Vagina (tissue), 2 donors: ENCODE results near the gene ANKRD34C. TPM values are rescaled to one million over a fixed set of nuclear protein-coding genes. Genes with fewer than 3 reads are reported as not detected.

ENCODE experiments used
- DNase-seq, 2 donors: peaks; one replicate each; pipeline ENCODE4 v3.0.0-alpha.2; 2017; ENCODE audit errors: extremely low spot score in 2 of 2
- H3K27ac ChIP-seq: fragments of 200-600 bp; sonication (generic); one replicate; pipeline ENCODE4 v1.5.1; 2019
- H3K27me3 ChIP-seq: fragments of 200-600 bp; sonication (generic); one replicate; pipeline ENCODE4 v1.5.1; 2019
- H3K36me3 ChIP-seq, 2 donors: fragments of 200-600 bp; sonication (generic); one replicate each; pipeline ENCODE4 v1.5.1; 2017 to 2019
- H3K4me1 ChIP-seq: fragments of 200-600 bp; sonication (generic); one replicate; pipeline ENCODE4 v1.5.1; 2019
- H3K4me3 ChIP-seq, 2 donors: fragments of 200-600 bp; sonication (generic); 1 replicate in 1 of 2; 2 replicates in 1 of 2; pipeline ENCODE4 v1.5.1; 2016 to 2019
- H3K9me3 ChIP-seq: fragments of 200-600 bp; sonication (generic); one replicate; pipeline ENCODE4 v1.5.1; 2019
- POLR2A ChIP-seq, 2 donors: fragments of 450-650 bp; IDR thresholded peaks; one replicate each; pipeline ENCODE4 v1.6.1; 2017; ENCODE audit warnings: antibody characterized with exemption in 2 of 2, mild to moderate bottlenecking in 2 of 2, moderate library complexity in 2 of 2
- POLR2AphosphoS5 ChIP-seq, 2 donors: sonication (generic); formaldehyde crosslinking; IDR thresholded peaks; one replicate each; pipeline ENCODE4 v1.9.0; 2017; ENCODE audit warnings: antibody characterized with exemption in 2 of 2, mild to moderate bottlenecking in 2 of 2, low read depth in 1 of 2; ENCODE audit not compliant: insufficient read depth in 1 of 2
- intact Hi-C: fragments of 100-400 bp; cut with DNase I; formaldehyde crosslinking; loops from one replicate; pipeline ENCODE4 v1.15.1; 2023
- total RNA-seq: library from RNA; depleted of rRNA; stranded (reverse); fragments of >200 nt; gene quantifications from one replicate; pipeline ENCODE4 v1.2.3, GENCODE V29; 2016
- TF ChIP-seq, protein P1 (sequence below), 3 experiments: fragments of 450-650 bp in 2 of 3; fragments of 200-600 bp in 1 of 3; sonication (generic) in 1 of 3; IDR thresholded peaks; one replicate each; pipeline ENCODE4 v1.5.1; 2017 to 2019; ENCODE audit warnings: antibody characterized with exemption in 3 of 3, mild to moderate bottlenecking in 2 of 3, moderate library complexity in 2 of 3

The ANKRD34C gene
- total RNA-seq, 1 donor from 2014 or later = 0.25 TPM

- no peak overlapping the region for H3K4me3 ChIP-seq
- H3K36me3 ChIP-seq = no peaks in the 10 kb centered on the region
- TF ChIP-seq POLR2A (IDR thresholded peaks at IDR 0.05) = no peak
- no peak for TF ChIP-seq POLR2AphosphoS5 (IDR thresholded peaks at IDR 0.05; ENCODE audit: insufficient read depth in 1 of 2, low read depth in 1 of 2)
- TF ChIP-seq, protein P1, sequence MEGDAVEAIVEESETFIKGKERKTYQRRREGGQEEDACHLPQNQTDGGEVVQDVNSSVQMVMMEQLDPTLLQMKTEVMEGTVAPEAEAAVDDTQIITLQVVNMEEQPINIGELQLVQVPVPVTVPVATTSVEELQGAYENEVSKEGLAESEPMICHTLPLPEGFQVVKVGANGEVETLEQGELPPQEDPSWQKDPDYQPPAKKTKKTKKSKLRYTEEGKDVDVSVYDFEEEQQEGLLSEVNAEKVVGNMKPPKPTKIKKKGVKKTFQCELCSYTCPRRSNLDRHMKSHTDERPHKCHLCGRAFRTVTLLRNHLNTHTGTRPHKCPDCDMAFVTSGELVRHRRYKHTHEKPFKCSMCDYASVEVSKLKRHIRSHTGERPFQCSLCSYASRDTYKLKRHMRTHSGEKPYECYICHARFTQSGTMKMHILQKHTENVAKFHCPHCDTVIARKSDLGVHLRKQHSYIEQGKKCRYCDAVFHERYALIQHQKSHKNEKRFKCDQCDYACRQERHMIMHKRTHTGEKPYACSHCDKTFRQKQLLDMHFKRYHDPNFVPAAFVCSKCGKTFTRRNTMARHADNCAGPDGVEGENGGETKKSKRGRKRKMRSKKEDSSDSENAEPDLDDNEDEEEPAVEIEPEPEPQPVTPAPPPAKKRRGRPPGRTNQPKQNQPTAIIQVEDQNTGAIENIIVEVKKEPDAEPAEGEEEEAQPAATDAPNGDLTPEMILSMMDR (IDR thresholded peaks at IDR 0.05) = no peak
- intact Hi-C loops = no loop called here
- no peaks in the 10 kb centered on the region for H3K9me3 ChIP-seq
- no peak overlapping the region for H3K27ac ChIP-seq
- no peaks in the 10 kb centered on the region for H3K27me3 ChIP-seq
- no peaks in the 10 kb centered on the region for H3K4me1 ChIP-seq
- no peak for DNase-seq
These were observed 34.3 kb upstream of the ANKRD34C start for GRCh38 chr15:79248183-79248582.

GRCh38 chr15:79257454-79257853 lies 25.1 kb upstream of the ANKRD34C start:
- H3K9me3 ChIP-seq = no peaks in the 10 kb centered on the region
- no peaks in the 10 kb centered on the region for H3K4me1 ChIP-seq
- intact Hi-C loops = no loop called here
- H3K27me3 ChIP-seq = no peaks in the 10 kb centered on the region
- no peak overlapping the region for H3K4me3 ChIP-seq
- no peak overlapping the region for H3K27ac ChIP-seq
- TF ChIP-seq POLR2A (IDR thresholded peaks at IDR 0.05) = no peak
- no peak for TF ChIP-seq POLR2AphosphoS5 (IDR thresholded peaks at IDR 0.05; ENCODE audit: insufficient read depth in 1 of 2, low read depth in 1 of 2)
- TF ChIP-seq, protein P1 (IDR thresholded peaks at IDR 0.05) = no peak
- DNase-seq = no peak
- no peaks in the 10 kb centered on the region for H3K36me3 ChIP-seq

- no peak for DNase-seq
- Histone ChIP-seq H3K36me3 (no peaks in the 10 kb centered on the region), H3K9me3 (no peaks in the 10 kb centered on the region), H3K27me3 (no peaks in the 10 kb centered on the region), H3K4me1 (no peaks in the 10 kb centered on the region), H3K4me3 (no peak overlapping the region), H3K27ac (no peak overlapping the region)
- TF ChIP-seq POLR2AphosphoS5 (IDR thresholded peaks at IDR 0.05; ENCODE audit: insufficient read depth in 1 of 2, low read depth in 1 of 2) = no peak
- TF ChIP-seq, protein P1 (IDR thresholded peaks at IDR 0.05) = no peak
- intact Hi-C loops = no loop called here
These were observed 20.7 kb upstream of the ANKRD34C start for GRCh38 chr15:79261836-79262235.

DNA sequence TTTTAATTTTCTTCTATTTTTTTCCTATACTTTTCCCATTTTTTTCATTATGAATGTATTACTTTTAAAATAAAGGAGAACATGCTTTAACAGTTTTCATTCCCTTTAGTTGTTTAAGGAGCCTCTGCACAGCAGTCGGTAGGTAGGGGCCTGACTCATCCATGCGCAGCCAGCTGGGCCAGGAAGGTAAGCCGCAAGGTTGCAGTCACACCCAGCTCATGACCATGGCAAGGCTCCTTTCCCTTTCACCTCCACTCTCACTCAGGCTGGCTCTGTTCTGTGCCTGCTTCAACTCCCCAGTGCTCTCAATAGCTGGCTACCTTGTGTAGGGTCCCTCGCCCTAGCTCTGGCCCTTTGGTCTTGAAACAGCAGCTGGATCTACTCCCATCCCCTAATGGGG lies 17.4 kb upstream of the ANKRD34C start:
- H3K4me3 ChIP-seq = no peak overlapping the region
- TF ChIP-seq, protein P1 (IDR thresholded peaks at IDR 0.05) = no peak
- TF ChIP-seq POLR2AphosphoS5 (IDR thresholded peaks at IDR 0.05; ENCODE audit: insufficient read depth in 1 of 2, low read depth in 1 of 2) (no peak), POLR2A (IDR thresholded peaks at IDR 0.05) (no peak)
- no peak for DNase-seq
- H3K4me1 ChIP-seq = no peaks in the 10 kb centered on the region
- no peaks in the 10 kb centered on the region for H3K9me3 ChIP-seq
- H3K27ac ChIP-seq = no peak overlapping the region
- no peaks in the 10 kb centered on the region for H3K27me3 ChIP-seq
- intact Hi-C loops = no loop called here
- no peaks in the 10 kb centered on the region for H3K36me3 ChIP-seq

- no peaks in the 10 kb centered on the region for H3K9me3 ChIP-seq
- H3K36me3 ChIP-seq = no peaks in the 10 kb centered on the region
- H3K4me1 ChIP-seq = no peaks in the 10 kb centered on the region
- H3K27me3 ChIP-seq = no peaks in the 10 kb centered on the region
- H3K4me3 ChIP-seq = no peak overlapping the region
- intact Hi-C loops = no loop called here
- TF ChIP-seq, protein P1 (IDR thresholded peaks at IDR 0.05) = no peak
- TF ChIP-seq POLR2AphosphoS5 (IDR thresholded peaks at IDR 0.05; ENCODE audit: insufficient read depth in 1 of 2, low read depth in 1 of 2) (no peak), POLR2A (IDR thresholded peaks at IDR 0.05) (no peak)
- no peak overlapping the region for H3K27ac ChIP-seq
- DNase-seq = no peak
These were observed 16.4 kb upstream of the ANKRD34C start for GRCh38 chr15:79265987-79266579.
